GM18951 (cell line): ENCODE results near the gene ACE.

Experiments
- POLR2A ChIP-seq: IDR thresholded peaks from 4 replicates; pipeline ENCODE4 v1.6.1; 2011; ENCODE audit warnings: mild to moderate bottlenecking; ENCODE audit not compliant: insufficient read length, insufficient read depth; ENCODE audit errors: extremely low read depth
- in situ Hi-C: fragments of 300-500 bp; cut with MboI; formaldehyde crosslinking; loops from one replicate; pipeline ENCODE4 v1.12.0; 2022; ENCODE audit warnings: low sequenced_read_pairs, mixed read lengths, inconsistent platforms; ENCODE audit not compliant: unreplicated experiment

Gene ACE

GRCh38 chr17:63528183-63528582 lies 51.3 kb downstream of the ACE start:
- TF ChIP-seq POLR2A: no peak
- in situ Hi-C loops: no loop called here

GRCh38 chr17:63529711-63530556 lies 53.1 kb downstream of the ACE start:
- in situ Hi-C loops: no loop called here
- TF ChIP-seq POLR2A: no peak

GRCh38 chr17:63530557-63531021 lies 53.7 kb downstream of the ACE start:
- in situ Hi-C loops: no loop called here
- TF ChIP-seq POLR2A: no peak

- no peak for TF ChIP-seq POLR2A
- in situ Hi-C loops: no loop called here
These were observed 54.4 kb downstream of the ACE start for GRCh38 chr17:63531022-63531965.

GRCh38 chr17:63533433-63534077 lies 56.7 kb downstream of the ACE start:
- in situ Hi-C loops: no loop called here
- TF ChIP-seq POLR2A: no peak

DNA sequence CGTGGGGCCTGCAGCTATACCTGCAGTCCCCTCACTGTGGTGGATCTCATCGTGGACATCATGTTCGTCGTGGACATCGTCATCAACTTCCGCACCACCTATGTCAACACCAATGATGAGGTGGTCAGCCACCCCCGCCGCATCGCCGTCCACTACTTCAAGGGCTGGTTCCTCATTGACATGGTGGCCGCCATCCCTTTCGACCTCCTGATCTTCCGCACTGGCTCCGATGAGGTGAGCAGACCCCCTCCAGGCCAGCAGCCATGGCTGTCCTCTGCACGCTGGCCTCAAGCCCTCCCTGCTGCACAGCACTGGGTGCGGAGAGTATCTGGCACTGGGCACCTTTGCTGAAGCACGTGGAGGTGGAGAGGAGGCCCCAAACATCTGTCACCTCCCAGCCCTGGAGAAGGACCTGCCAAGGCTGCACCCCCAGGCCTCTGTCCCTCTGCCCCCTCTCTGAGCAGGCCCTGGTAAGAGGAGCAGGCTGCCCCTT lies 57.3 kb downstream of the ACE start:
- no peak for TF ChIP-seq POLR2A
- in situ Hi-C loops: no loop called here

DNA sequence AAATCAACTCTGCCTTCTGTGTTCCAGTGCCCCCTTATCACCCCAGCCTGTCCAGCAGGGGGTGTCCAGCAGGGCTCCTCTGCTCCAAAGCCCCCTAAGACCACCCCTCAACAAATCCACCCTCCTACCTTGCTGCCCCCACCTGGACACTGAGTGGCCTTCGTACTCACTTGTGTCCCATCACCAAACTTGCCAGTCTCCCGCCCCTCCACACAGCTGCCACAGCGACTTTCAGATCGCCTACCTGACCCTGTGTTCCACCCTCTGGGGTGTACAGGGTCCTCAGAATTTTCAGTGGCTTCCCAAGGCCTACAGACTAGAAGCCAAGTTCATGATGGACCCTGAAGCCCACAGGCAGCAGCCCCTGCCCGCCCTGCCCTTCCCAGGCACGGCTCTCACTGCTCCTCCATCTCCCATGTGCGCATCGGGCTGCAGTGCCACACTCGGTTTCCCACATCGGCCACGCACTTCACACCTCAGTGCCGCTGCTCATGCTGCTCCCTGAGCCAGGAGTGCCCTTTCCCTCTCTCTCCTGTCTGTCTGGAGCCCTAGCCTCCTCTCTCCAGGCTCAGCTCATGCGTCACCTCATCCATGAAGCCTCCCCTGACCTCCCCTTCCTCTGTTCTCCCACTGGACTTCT lies 58.1 kb downstream of the ACE start:
- no peak for TF ChIP-seq POLR2A
- in situ Hi-C loops: no loop called here

DNA sequence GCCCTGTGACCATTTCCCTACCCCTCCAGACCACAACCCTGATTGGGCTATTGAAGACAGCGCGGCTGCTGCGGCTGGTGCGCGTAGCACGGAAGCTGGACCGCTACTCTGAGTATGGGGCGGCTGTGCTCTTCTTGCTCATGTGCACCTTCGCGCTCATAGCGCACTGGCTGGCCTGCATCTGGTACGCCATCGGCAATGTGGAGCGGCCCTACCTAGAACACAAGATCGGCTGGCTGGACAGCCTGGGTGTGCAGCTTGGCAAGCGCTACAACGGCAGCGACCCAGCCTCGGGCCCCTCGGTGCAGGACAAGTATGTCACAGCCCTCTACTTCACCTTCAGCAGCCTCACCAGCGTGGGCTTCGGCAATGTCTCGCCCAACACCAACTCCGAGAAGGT lies 58.8 kb downstream of the ACE start:
- no peak for TF ChIP-seq POLR2A
- in situ Hi-C loops: no loop called here

GRCh38 chr17:63537001-63537400 lies 60.1 kb downstream of the ACE start:
- no peak for TF ChIP-seq POLR2A
- in situ Hi-C loops: no loop called here

DNA sequence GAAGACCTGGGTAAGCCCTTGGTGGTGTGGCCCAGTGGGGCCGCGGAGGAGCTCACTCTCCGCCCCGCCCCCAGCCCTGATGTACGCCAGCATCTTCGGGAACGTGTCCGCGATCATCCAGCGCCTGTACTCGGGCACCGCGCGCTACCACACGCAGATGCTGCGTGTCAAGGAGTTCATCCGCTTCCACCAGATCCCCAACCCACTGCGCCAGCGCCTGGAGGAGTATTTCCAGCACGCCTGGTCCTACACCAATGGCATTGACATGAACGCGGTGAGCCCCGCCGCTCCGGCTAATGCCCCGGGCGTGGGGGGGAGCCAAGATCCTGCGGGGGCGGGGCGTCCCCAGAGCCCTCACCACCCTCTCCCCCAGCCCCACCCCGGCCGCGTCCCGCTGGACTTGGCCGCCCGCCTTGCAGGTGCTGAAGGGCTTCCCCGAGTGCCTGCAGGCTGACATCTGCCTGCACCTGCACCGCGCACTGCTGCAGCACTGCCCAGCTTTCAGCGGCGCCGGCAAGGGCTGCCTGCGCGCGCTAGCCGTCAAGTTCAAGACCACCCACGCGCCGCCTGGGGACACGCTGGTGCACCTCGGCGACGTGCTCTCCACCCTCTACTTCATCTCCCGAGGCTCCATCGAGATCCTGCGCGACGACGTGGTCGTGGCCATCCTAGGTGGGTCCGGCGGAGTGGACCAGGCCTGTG lies 61.3 kb downstream of the ACE start:
- in situ Hi-C loops: no loop called here
- no peak for TF ChIP-seq POLR2A

DNA sequence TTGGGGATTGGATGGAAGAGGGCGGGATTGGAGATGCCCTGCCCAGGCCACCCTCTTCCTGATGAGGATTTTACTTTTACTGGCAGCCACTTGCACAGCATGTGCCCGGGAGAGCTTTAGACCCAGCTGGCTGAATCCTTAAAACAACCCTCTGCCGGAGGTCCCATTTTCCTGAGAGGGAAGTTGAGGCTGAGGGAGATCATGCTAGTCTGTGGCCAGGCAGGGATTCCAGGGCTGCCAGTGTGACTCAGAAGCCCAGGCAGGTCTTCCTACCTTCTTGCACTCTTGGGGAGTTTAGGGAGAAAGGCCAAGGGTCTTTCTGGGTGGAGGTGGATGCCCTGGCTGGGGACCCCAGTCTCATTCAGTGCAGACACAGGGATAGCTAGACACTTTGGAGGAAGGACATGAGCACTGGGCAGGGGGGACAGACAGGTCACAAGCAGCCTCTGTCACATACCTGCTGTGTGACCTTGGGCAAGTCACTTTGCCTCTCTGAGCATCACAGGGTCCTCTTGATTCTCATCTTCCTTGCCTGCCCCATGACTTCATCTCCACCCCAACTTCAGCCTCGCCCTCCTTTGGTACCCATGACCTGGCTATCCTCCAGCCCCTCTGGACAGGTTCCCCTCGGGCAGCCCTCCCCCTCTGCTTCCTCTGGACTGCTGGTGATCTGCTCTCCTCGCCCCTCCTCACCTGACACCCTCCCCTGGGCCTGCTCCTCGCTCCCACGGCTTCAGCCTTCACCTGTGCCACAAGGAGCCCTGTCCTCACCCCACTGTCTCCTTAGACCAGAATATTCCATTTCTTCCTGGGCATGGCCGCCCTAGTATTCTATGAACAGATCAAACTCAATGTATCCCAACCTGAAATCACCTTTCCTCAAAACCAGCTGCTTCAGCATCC lies 62.1 kb downstream of the ACE start:
- in situ Hi-C loops: no loop called here
- TF ChIP-seq POLR2A: no peak
